Measurements from ENCODE around the gene TTC9.
A peak's percentile ranks its signal among the peaks of the same experiment; 100 is the strongest.
"Not testable (repeated sequence)": the region's sequence is repeated elsewhere in the genome, so short reads cannot be mapped to it uniquely, and the experiment has no call there.

TTC9 gene

GRCh38 chr14:70685474-70686197 lies 43.9 kb downstream of the TTC9 start:
- no peak for DNase-seq

- no peak for DNase-seq
Measured at GRCh38 chr14:70692210-70692609, 50.5 kb downstream of the TTC9 start.

GRCh38 chr14:70696026-70696425 lies 54.3 kb downstream of the TTC9 start:
- DNase-seq, result no peak

GRCh38 chr14:70697701-70698100 lies 56.0 kb downstream of the TTC9 start:
- no peak for DNase-seq

GRCh38 chr14:70698288-70698687 lies 56.6 kb downstream of the TTC9 start:
- DNase-seq, result no peak

GRCh38 chr14:70699646-70700045 lies 57.9 kb downstream of the TTC9 start:
- DNase-seq, result no peak

- no peak for DNase-seq
Measured at GRCh38 chr14:70700955-70701585, 59.4 kb downstream of the TTC9 start.

GRCh38 chr14:70701610-70702009 lies 59.9 kb downstream of the TTC9 start:
- no peak for DNase-seq

GRCh38 chr14:70702161-70702560 lies 60.4 kb downstream of the TTC9 start:
- no peak for DNase-seq

- not testable (repeated sequence) for DNase-seq
Measured at GRCh38 chr14:70703621-70704168, 62.0 kb downstream of the TTC9 start.

GRCh38 chr14:70704960-70705359 lies 63.2 kb downstream of the TTC9 start:
- no peak for DNase-seq

GRCh38 chr14:70706177-70706576 lies 64.5 kb downstream of the TTC9 start:
- no peak for DNase-seq

- DNase-seq, result peak; percentile 21
Measured at GRCh38 chr14:70707138-70708038, 65.7 kb downstream of the TTC9 start.

GRCh38 chr14:70708717-70709570 lies 67.2 kb downstream of the TTC9 start:
- DNase-seq, result no peak

- no peak for DNase-seq
Measured at GRCh38 chr14:70709726-70710382, 68.1 kb downstream of the TTC9 start.

GRCh38 chr14:70711451-70711850 lies 69.7 kb downstream of the TTC9 start:
- no peak for DNase-seq

GRCh38 chr14:70713096-70713495 lies 71.4 kb downstream of the TTC9 start:
- DNase-seq, result no peak

- no peak for DNase-seq
Measured at GRCh38 chr14:70713511-70713916, 71.8 kb downstream of the TTC9 start.

GRCh38 chr14:70714055-70714550 lies 72.4 kb downstream of the TTC9 start:
- peak; percentile 54 for DNase-seq

- no peak for DNase-seq
Measured at GRCh38 chr14:70716483-70716882, 74.8 kb downstream of the TTC9 start.

GRCh38 chr14:70716958-70717357 lies 75.2 kb downstream of the TTC9 start:
- no peak for DNase-seq

Data from activated CD4-positive, alpha-beta T cell treated with anti-CD3 and anti-CD28 coated beads for 48 hours (primary cell).